CD4-positive, alpha-beta T cell treated with Interleukin-15 for 4 hours (primary cell): ENCODE results near the gene LAP3.
"Not testable (repeated sequence)": the region's sequence is repeated elsewhere in the genome, so short reads cannot be mapped to it uniquely, and the experiment has no call there.

Experiments used
- DNase-seq: peaks from one replicate; pipeline ENCODE4 v3.0.0-alpha.2; 2020; ENCODE audit warnings: low spot score

Gene LAP3

DNA sequence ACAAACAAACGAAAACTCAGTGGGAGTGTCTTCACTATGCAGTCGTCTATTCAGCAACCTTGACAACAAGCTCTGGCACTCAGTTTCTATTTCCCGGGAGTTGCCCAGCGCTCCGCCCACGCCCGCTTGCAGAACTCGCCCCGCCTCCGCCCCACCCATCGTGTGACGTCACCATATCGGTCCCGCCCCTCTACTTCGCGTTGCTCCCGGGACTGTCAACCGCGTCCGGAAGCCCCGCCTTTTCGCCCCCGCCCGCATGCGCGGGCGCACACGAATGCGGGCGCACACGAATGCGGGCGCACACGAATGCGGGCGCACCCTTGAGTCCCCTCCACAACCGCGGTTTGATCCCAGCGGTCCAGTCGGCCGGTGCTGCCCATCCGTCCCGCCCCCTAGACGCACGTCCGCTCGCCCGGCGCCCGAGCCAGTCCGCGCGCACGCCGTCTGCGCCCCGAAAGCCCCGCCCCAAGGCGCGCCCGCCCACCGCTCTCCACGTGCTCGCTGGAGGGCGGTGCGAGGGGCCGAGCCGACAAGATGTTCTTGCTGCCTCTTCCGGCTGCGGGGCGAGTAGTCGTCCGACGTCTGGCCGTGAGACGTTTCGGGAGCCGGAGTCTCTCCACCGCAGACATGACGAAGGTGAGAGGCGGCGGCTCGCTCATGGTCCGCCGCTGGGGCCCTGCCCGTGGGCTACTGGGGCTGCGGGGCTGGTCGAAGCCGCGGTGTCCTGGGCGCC is at the start of gene LAP3:
Gene LAP3 (plus strand): TSS at position 267 of the 733 bp plus-strand sequence. CDS start 268 bp downstream, at position 535.
- DNase-seq, result peak; percentile 98

DNA sequence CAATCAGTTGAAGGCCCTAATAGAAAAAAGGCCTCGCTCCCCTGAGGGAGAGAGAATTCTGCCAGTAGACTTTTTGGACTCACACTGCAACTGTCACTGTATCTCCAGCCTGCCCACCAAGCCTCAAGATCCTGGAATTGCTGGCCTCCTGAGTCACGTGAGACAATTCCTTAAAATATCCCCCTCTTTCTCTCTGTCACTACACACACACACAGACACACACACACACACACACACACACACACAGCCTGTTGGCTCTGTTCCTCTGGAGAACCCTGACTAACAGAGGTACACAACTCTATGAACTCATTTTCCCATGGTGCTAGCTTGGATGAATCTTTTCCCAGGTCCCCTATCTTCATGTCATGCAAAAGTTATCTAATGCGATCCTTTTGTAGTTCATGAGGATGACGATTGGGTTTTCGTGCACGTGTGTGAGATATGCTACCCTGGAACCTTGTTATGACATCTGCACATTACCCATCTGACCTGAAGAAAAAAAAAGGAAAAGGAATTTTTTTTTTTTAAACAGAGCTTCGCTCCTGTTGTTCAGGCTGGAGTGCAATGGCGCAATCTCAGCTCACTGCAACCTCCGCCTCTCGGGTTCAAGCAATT is 48.3 kb upstream of the LAP3 start:
- DNase-seq, result no peak

DNA sequence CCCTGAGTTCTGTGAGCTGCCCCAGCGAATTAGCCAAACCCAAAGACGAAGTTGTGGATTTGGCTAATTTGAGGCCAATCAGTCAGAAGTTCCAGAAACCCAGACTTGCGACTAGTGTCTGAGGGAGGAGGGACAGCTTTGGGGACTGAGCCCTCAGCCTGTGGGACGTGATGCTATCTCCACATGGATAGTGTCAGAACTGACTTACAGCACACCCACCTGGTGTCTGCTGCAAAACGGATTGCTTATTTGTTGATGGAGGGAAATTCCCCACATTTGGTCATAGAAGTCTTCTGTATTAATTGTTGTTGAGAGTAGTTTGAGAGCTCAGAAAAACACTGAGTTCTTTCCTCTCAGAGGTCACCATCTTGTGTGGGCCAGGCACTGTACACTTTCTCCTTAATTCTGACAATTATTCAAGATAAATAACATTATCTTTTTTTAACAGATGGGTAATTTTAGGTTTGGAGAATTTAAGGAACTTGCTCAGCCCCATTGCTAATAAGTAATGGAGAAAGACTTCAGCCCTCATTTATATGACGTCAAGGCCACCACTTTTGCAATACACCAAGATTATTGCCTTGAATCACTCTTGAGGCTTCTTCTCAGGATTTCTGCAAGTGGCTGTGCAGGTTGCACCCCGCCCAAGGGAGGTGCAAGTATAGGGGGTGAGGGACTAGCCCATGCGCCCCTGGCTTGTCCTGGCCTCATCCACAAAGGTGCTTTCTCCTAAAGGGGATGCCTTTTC is 45.3 kb upstream of the LAP3 start:
- DNase-seq, result no peak

DNA sequence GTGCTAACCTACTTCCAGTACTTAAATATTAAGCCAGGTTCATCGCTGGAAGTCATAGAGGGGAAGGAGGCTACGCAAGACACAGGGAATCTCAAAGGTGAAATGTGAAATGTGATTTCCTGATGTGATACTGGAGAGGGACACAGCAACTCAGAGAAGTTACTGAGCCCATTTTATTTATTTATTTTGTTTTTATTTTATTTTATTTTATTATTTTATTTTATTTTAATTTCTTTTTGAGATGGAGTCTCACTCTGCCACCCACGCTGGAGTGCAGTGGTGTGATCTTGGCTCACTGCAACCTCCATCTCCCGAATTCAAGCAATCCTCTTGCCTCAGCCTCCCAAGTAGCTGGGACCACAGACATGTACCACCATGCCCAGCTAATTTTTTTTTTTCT is 42.3 kb upstream of the LAP3 start:
- DNase-seq, result no peak

DNA sequence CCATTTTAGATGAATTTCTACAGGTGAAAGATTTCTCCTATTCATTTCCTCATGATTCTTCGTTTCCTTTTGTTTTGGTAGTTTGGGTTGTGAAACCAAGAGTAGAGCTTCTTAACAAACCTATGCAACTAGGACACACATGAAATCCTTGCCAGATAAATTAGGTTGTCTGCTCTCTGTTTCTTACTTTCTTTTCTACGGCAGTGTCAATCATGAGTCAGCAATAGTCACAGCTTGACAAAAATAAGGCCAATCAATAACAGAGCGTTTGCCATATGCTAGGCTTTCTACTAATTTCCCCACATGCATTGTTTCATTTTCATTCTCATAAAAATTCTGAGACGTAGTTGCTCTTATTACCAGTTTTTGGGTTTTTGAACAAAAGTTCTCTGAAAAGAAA is 41.8 kb upstream of the LAP3 start:
- DNase-seq, result no peak

DNA sequence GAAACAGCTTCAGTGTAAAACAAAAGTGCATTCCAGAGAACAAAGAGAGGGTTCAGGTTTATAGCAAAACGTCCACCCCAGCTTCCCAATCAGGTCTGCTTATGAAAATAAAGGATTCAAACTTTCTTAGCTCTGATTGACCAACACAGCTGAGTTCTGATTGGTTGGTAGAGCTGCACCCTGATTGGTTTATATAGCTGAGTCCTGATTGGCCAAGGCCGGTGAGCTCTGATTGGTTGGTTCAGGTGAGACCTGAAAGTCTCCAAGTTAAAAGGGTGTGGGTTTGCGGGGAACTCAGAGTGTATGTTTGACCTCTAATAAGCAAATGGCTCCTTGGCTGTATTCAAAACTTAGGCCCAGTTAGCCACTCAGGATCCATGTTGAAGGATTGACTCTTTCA is 41.1 kb upstream of the LAP3 start:
- DNase-seq, result no peak

- DNase-seq, result not testable (repeated sequence)
Measured at GRCh38 chr4:17537060-17537459, 39.9 kb upstream of the LAP3 start.

- DNase-seq, result no peak
Measured at GRCh38 chr4:17544205-17544604, 32.8 kb upstream of the LAP3 start.

GRCh38 chr4:17544831-17545234 is 32.2 kb upstream of the LAP3 start:
- no peak for DNase-seq

DNA sequence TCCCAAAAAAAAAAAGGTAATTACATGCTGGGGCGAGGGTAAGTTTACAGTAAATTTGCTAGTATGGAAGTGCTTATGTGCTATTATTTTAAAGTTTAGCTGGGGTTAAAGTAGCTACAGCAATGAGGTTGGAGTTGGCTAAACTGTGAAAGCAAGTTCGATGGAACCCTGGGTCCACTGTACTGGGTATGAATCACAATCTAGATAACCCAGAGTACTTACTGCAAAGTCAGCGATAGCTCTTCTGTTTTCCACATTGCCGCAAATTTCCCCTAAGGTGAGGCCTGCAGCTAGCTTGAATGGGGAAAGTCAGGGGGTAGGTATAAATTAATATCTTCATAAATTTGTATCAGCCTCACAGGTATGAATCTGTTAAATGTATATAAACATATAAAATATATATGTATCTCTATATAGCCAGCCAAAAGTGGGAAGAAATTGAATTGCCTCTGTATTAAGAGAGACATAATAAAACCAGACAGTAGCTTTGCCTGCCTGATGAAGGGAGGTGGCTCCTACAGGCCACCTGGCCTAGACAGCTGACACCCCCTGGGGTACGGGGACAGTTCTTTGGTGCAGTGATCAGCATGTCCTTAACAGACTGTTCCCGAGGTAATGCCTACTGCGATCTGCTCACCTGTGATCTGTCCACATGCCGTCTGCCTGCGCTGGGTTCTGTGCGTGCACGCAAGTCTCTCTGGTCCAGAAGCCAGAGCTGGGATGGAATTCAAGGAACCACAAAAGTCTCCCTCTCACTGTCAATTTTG is 31.4 kb upstream of the LAP3 start:
- DNase-seq, result no peak

DNA sequence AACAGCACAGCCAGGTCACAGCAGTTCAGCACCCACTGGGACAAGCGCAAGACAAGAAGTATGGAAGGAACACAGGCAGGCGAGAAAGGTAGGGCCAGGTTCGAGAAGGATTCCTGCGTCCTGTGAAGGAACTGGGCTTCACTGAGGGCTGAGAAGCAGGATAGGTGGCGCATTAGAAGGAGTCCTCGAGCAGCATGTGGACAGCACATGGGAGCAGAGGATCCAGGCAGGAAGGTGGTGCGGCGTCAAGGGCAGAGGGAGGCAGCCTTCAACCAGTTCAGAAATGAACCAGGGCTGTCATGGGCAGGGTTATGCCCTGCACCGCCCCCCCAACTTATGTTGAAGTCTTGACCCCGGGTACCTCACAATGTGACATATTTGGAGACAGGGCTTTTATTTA is 30.8 kb upstream of the LAP3 start:
- no peak for DNase-seq

GRCh38 chr4:17546678-17547077 is 30.3 kb upstream of the LAP3 start:
- no peak for DNase-seq

- DNase-seq, result no peak
Measured at GRCh38 chr4:17550549-17550948, 26.4 kb upstream of the LAP3 start.

DNA sequence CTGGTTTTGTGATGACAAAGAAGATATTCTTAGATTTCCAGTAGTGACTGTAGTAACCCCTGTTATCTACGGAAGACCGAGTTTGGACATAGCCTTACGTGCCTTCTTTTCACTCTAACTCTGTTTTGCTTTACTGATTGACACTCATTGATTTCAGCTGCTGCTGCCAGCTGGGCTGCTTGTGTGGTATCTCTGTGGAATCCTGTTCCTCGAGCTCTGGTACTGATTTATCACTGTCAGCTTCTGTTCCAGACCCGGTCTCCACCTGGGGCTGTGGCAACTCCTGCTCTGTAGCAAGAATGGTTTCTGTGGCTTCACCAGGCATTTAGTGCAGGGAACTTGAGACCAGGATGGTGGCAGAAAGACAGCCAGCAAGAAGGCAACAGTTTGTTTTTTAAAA is 24.6 kb upstream of the LAP3 start:
- no peak for DNase-seq

DNA sequence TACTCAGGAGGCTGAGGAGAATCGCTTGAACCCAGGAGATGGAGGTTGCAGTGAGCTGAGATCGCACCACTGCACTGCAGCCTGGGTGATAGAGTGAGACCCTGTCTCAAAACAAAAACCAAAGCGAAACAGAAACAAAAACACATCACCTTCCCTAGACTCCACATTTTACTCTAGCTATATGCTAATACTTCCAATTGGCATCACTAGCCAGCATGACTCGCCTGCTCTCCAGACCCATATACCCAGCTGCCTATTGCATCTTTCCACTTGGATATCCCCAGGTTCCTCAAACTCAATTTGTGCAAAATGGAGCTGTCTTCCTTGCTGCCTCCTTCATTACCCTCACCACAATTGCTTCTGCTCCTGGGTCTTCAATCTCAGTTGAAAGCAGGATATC is 22.4 kb upstream of the LAP3 start:
- DNase-seq, result no peak

DNA sequence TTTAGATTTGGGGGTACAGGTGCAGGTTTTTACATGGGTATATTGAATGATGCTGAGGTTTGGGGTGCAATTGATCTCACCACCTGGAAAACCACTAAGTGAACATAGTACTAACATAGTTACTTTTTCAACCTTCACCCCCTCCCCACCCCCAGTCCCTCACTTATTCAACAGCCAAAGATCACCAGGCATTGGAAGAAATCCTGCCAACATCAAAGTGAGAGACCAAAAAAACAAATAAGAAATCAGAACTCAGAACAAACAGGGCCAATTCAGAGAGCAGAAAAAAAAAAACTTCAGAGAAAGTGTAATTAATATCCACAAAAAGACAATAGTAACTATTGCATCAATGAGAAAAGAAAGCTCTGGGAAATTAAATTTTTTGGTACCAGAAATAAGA is 20.5 kb upstream of the LAP3 start:
- no peak for DNase-seq

GRCh38 chr4:17557880-17558279 is 19.1 kb upstream of the LAP3 start:
- DNase-seq, result no peak

DNA sequence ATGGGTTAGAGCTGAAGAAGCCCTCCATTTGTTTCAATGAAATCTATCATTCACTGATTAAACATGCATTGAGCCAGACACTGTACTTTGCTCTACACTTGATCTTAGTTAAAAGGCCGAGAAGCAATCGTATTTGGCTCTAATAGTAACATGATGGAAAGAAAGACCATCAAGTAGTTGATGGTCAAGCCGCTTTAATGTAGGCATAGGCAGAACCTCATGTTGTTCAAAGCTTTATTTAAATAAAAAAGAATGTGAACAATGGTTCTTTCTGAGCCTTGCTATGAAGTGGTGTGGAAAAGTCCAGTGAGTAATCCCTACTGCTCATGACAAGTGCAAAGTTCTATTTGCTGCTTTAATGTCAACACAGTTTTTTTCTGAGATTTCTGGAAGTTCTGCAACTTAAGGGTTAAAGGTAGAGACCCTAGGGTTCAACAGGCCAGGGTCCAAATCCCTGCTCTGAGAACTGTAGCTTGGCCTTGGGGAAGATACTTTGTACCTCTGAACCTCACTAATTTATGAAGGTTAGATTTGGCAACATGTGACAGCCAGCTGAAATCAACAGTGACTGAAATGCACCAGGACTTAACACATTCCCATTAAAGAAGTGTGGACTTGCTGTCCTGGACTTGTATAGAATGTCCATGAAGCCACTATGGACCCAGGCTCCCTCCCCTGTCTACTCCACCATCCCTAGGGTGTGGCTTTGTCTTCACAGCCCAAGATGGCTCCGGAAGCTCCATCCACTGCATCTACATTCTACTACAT is 17.9 kb upstream of the LAP3 start:
- DNase-seq, result no peak

DNA sequence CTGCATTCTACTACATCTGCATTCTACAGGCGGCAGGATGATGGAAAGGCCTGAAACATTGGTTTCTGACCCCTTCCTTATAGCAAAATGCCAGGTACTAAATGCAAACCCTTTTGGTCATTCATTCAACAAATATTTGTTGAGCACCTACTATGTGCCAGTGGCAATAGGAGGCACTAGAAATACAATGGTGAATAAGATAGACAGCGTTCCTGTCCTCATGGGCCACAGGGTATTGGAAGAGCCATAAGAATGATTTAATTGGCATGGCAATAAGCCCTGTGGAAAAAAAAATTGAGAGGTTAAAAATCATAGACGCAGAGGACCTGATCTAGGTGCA is 17.3 kb upstream of the LAP3 start:
- DNase-seq, result no peak

GRCh38 chr4:17560065-17560673 is 16.8 kb upstream of the LAP3 start:
- no peak for DNase-seq

GRCh38 chr4:17561195-17561909 is 15.6 kb upstream of the LAP3 start:
- no peak for DNase-seq
